Smooth muscle cell (in vitro differentiated cells): ENCODE measurements around the gene MBOAT2. TPM values are rescaled to one million over a fixed set of nuclear protein-coding genes. Genes with fewer than 3 reads are reported as not detected.

Experiments used
- DNase-seq: peaks from one replicate; lab custom pipeline; 2025; ENCODE audit not compliant: unreplicated experiment; lab: John Stamatoyannopoulos, UW
- H2AFZ ChIP-seq: fragments of 200-600 bp; sonication (generic); 2 replicates; pipeline ENCODE4 v1.6.0; 2016; ENCODE audit warnings: antibody characterized with exemption, low read depth, mild to moderate bottlenecking
- H3F3A ChIP-seq: fragments of 200-600 bp; sonication (generic); 2 replicates; pipeline ENCODE4 v1.6.0; 2017; ENCODE audit warnings: antibody characterized with exemption, low read depth
- H3K27ac ChIP-seq: fragments of 200-600 bp; sonication (generic); 2 replicates; pipeline ENCODE4 v1.5.1; 2016; ENCODE audit warnings: low read depth, mild to moderate bottlenecking
- H3K27me3 ChIP-seq: fragments of 200-600 bp; sonication (generic); 2 replicates; pipeline ENCODE4 v1.6.1; 2016; ENCODE audit warnings: low read depth, mild to moderate bottlenecking
- H3K36me3 ChIP-seq: fragments of 200-600 bp; sonication (generic); 2 replicates; pipeline ENCODE4 v1.5.1; 2016; ENCODE audit warnings: low read depth
- H3K4me1 ChIP-seq: fragments of 200-600 bp; sonication (generic); 2 replicates; pipeline ENCODE4 v1.5.1; 2016; ENCODE audit warnings: low read depth
- H3K4me2 ChIP-seq: fragments of 200-600 bp; sonication (generic); 2 replicates; pipeline ENCODE4 v1.6.0; 2016; ENCODE audit warnings: mild to moderate bottlenecking
- H3K4me3 ChIP-seq: fragments of 200-600 bp; sonication (generic); 2 replicates; pipeline ENCODE4 v1.5.1; 2016; ENCODE audit warnings: mild to moderate bottlenecking
- H3K79me2 ChIP-seq: fragments of 200-600 bp; sonication (generic); 2 replicates; pipeline ENCODE4 v1.6.0; 2016; ENCODE audit warnings: low read depth, mild to moderate bottlenecking
- H3K9ac ChIP-seq: fragments of 200-600 bp; sonication (generic); 2 replicates; pipeline ENCODE4 v1.6.0; 2016; ENCODE audit warnings: low read depth
- H3K9me3 ChIP-seq: fragments of 200-600 bp; sonication (generic); replicated peaks from 2 replicates; pipeline ENCODE4 v1.5.1; 2016; ENCODE audit warnings: low read depth
- H4K20me1 ChIP-seq: fragments of 200-600 bp; sonication (generic); 2 replicates; pipeline ENCODE4 v1.6.0; 2016; ENCODE audit warnings: low read depth
- WGBS: methylation state at CpG from one replicate; pipeline ENCODE4 v1.1.7; 2016; ENCODE audit warnings: low lambda C conversion rate; 5-methylcytosine and 5-hydroxymethylcytosine counted together
- polyA plus RNA-seq: library from polyadenylated mRNA; unstranded; fragments of >200 nt; fragmentation: Nextera tagmentation; extraction: Ambion mirVana; gene quantifications from 2 replicates; pipeline ENCODE4 v1.2.1, GENCODE V29; 2016
- total RNA-seq: library from RNA; depleted of rRNA; stranded (reverse); fragments of >200 nt; gene quantifications from 2 replicates; pipeline ENCODE4 v1.2.3, GENCODE V29; 2014
- TF ChIP-seq, protein P1 (sequence below): fragments of 200-600 bp; sonication (generic); IDR thresholded peaks from 2 replicates; pipeline ENCODE4 v1.5.1; 2017; ENCODE audit warnings: borderline replicate concordance, mild to moderate bottlenecking, antibody characterized with exemption; ENCODE audit not compliant: insufficient read depth, poor library complexity, severe bottlenecking

Gene MBOAT2
- total and polyA plus RNA-seq, 2 experiments from 2014 or later: 24.1 to 32.6 TPM

- H3K9ac ChIP-seq: no peak overlapping the region
- H3K27me3 ChIP-seq: no peaks in the 10 kb centered on the region
- no peak overlapping the region for H3K4me3 ChIP-seq
- WGBS: 79% methylated on average over 11 of the region's 11 CpGs
- no peaks in the 10 kb centered on the region for H4K20me1 ChIP-seq
- H2AFZ ChIP-seq: no peak overlapping the region
- no peak for DNase-seq
- H3K36me3 ChIP-seq: no peaks in the 10 kb centered on the region
- no peaks in the 10 kb centered on the region for H3K4me1 ChIP-seq
- no peaks in the 10 kb centered on the region for H3K79me2 ChIP-seq
- peak overlapping the region; percentile 10 for H3K4me2 ChIP-seq
- TF ChIP-seq, protein P1, sequence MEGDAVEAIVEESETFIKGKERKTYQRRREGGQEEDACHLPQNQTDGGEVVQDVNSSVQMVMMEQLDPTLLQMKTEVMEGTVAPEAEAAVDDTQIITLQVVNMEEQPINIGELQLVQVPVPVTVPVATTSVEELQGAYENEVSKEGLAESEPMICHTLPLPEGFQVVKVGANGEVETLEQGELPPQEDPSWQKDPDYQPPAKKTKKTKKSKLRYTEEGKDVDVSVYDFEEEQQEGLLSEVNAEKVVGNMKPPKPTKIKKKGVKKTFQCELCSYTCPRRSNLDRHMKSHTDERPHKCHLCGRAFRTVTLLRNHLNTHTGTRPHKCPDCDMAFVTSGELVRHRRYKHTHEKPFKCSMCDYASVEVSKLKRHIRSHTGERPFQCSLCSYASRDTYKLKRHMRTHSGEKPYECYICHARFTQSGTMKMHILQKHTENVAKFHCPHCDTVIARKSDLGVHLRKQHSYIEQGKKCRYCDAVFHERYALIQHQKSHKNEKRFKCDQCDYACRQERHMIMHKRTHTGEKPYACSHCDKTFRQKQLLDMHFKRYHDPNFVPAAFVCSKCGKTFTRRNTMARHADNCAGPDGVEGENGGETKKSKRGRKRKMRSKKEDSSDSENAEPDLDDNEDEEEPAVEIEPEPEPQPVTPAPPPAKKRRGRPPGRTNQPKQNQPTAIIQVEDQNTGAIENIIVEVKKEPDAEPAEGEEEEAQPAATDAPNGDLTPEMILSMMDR: no peak
- no peaks in the 10 kb centered on the region for H3K9me3 ChIP-seq
- peak overlapping the region; percentile 16 for H3K27ac ChIP-seq
- no peaks in the 10 kb centered on the region for H3F3A ChIP-seq
Measured at GRCh38 chr2:8857709-8858108, 145.8 kb downstream of the MBOAT2 start.

GRCh38 chr2:8856176-8856575 is 147.3 kb downstream of the MBOAT2 start:
- Histone ChIP-seq H3K4me2 (no peak overlapping the region), H3K27me3 (no peaks in the 10 kb centered on the region), H4K20me1 (no peaks in the 10 kb centered on the region), H3K4me1 (no peaks in the 10 kb centered on the region), H3K36me3 (no peaks in the 10 kb centered on the region), H3K9me3 (no peaks in the 10 kb centered on the region), H3F3A (no peaks in the 10 kb centered on the region), H3K4me3 (no peak overlapping the region), H3K79me2 (no peaks in the 10 kb centered on the region), H3K27ac (no peak overlapping the region), H2AFZ (no peak overlapping the region), H3K9ac (no peak overlapping the region)
- WGBS: 91% methylated on average over 2 of the region's 2 CpGs
- DNase-seq: no peak
- TF ChIP-seq, protein P1: no peak

DNA sequence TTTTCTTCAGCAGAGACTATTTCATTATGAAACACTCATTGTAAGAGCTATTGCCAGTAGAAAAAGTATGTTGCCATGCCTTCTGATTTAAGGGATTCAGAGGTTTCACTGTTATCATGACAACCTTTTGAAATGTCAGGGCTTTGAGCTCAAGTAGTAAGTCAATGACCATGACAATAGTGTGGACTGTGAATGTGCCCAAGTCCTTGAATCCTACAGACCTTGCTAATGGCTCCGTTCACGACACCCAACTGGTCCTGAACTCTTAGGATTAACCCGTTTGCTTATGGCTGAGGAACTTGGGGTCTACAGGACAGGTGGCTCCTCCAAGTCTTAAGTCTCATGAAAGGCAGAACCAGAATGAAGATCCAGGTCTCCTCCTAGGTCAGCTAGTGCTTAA is 148.5 kb downstream of the MBOAT2 start:
- TF ChIP-seq, protein P1: no peak
- no peak overlapping the region for H3K9ac ChIP-seq
- no peaks in the 10 kb centered on the region for H4K20me1 ChIP-seq
- H3K79me2 ChIP-seq: no peaks in the 10 kb centered on the region
- H3K27me3 ChIP-seq: no peaks in the 10 kb centered on the region
- no peaks in the 10 kb centered on the region for H3F3A ChIP-seq
- H3K36me3 ChIP-seq: no peaks in the 10 kb centered on the region
- no peak for DNase-seq
- 91% methylated on average over 3 of the region's 3 CpGs for WGBS
- H2AFZ ChIP-seq: no peak overlapping the region
- no peaks in the 10 kb centered on the region for H3K9me3 ChIP-seq
- H3K4me2 ChIP-seq: no peak overlapping the region
- no peak overlapping the region for H3K27ac ChIP-seq
- H3K4me3 ChIP-seq: no peak overlapping the region
- no peaks in the 10 kb centered on the region for H3K4me1 ChIP-seq

- Histone ChIP-seq H3K4me2 (no peak overlapping the region), H3K4me1 (no peaks in the 10 kb centered on the region), H3K9me3 (no peaks in the 10 kb centered on the region), H3K27ac (no peak overlapping the region), H3K36me3 (no peaks in the 10 kb centered on the region), H3K79me2 (no peaks in the 10 kb centered on the region), H4K20me1 (no peaks in the 10 kb centered on the region), H3K4me3 (no peak overlapping the region), H3K9ac (no peak overlapping the region), H3K27me3 (no peaks in the 10 kb centered on the region), H2AFZ (no peak overlapping the region), H3F3A (no peaks in the 10 kb centered on the region)
- DNase-seq: no peak
- TF ChIP-seq, protein P1: no peak
- WGBS: 94% methylated on average over 4 of the region's 4 CpGs
Measured at GRCh38 chr2:8853426-8853825, 150.1 kb downstream of the MBOAT2 start.
